H1 (cell line): Measurements from ENCODE around the gene CCDC116. TPM values are rescaled to one million over a fixed set of nuclear protein-coding genes. Genes with fewer than 3 reads are reported as not detected.

Experiments
- ATF2 ChIP-seq: IDR thresholded peaks from 2 replicates; pipeline ENCODE4 v1.6.1; 2012; ENCODE audit warnings: low read length, inconsistent platforms
- HDAC6 ChIP-seq: IDR thresholded peaks from one replicate; pipeline ENCODE4 v1.7.1; 2012; ENCODE audit warnings: low read depth, mild to moderate bottlenecking, inconsistent platforms, low read length, moderate library complexity
- KDM4A ChIP-seq: IDR thresholded peaks from one replicate; pipeline ENCODE4 v1.7.1; 2012; ENCODE audit warnings: low read depth, mild to moderate bottlenecking, moderate library complexity, low read length, inconsistent platforms; ENCODE audit not compliant: severe bottlenecking
- MAX ChIP-seq: IDR thresholded peaks from 2 replicates; pipeline ENCODE4 v1.6.1; 2012; ENCODE audit warnings: inconsistent platforms
- POU5F1 ChIP-seq: IDR thresholded peaks from 2 replicates; pipeline ENCODE4 v1.6.1; 2011; ENCODE audit warnings: low read depth, mild to moderate bottlenecking, low read length, moderate library complexity
- SAP30 ChIP-seq: fragments of 300-600 bp; sonication (generic); IDR thresholded peaks from 2 replicates; pipeline ENCODE4 v1.7.1; 2012; ENCODE audit warnings: low read length, moderate library complexity, mild to moderate bottlenecking, inconsistent platforms; ENCODE audit not compliant: insufficient read depth, insufficient replicate concordance
- SP1 ChIP-seq: IDR thresholded peaks from 2 replicates; pipeline ENCODE4 v1.6.1; 2011; ENCODE audit warnings: low read depth, low read length
- SP2 ChIP-seq: IDR thresholded peaks from 2 replicates; pipeline ENCODE4 v1.6.1; 2012; ENCODE audit warnings: mild to moderate bottlenecking, low read length, inconsistent platforms
- SRF ChIP-seq: IDR thresholded peaks from 2 replicates; pipeline ENCODE4 v1.6.1; 2011; ENCODE audit warnings: mild to moderate bottlenecking, low read depth, low read length, moderate library complexity
- polyA plus RNA-seq, 7 experiments: library from polyadenylated mRNA; depleted of rRNA in 3 of 7; stranded (reverse) in 5 of 7; unstranded in 2 of 7; fragments of >200 nt in 5 of 7; fragments of 200-250 nt in 2 of 7; gene quantifications; 1 replicate in 5 of 7; 2 replicates in 1 of 7; 4 replicates in 1 of 7; pipeline versions ENCODE4 v1.2.1 to v1.2.3, GENCODE V29; 2011 to 2013; ENCODE audit warnings: missing spikeins in 2 of 7, mixed read lengths in 2 of 7
- total RNA-seq: library from RNA; stranded (reverse); fragmentation: NEBNext Ultra II Directional; extraction: Animal tissue kit (Norgen Biotek cat#: 25700); gene quantifications from 2 replicates; pipeline ENCODE4 v1.2.1, GENCODE V29; 2021

CCDC116 gene
- total and polyA plus RNA-seq, 2 of the 8 experiments (the other 6 are each of a cell fraction or from before 2014, with no cell fraction given) = 0.08 TPM; not detected in 1

- peak; percentile 94 for TF ChIP-seq KDM4A
- TF ChIP-seq SP1 = peak; percentile 91
- TF ChIP-seq POU5F1 = no peak
- TF ChIP-seq SP2 = peak; percentile 45; the same call in 1 of the 2 replicates
- no peak for TF ChIP-seq ATF2
- no peak for TF ChIP-seq SAP30
- TF ChIP-seq HDAC6 = no peak
- peak; percentile 57 for TF ChIP-seq MAX
- TF ChIP-seq SRF = no peak
Measured at GRCh38 chr22:21641789-21642583, 9.4 kb downstream of the CCDC116 start, which contains the start of gene SDF2L1 (continued).
